Activated naive CD4-positive, alpha-beta T cell treated with anti-CD3 and anti-CD28 coated beads, Interleukin-2, amount 50 U/mL, for 24 hours (primary cell): ENCODE measurements around the gene ERC1.

Source experiments
- H3K27ac Mint-ChIP-seq: one replicate; pipeline ENCODE4 v1.8.0; 2021; ENCODE audit warnings: mild to moderate bottlenecking, mixed read lengths
- H3K27me3 Mint-ChIP-seq: one replicate; pipeline ENCODE4 v1.8.0; 2021; ENCODE audit warnings: mixed read lengths
- H3K36me3 Mint-ChIP-seq: one replicate; pipeline ENCODE4 v1.8.0; 2021; ENCODE audit warnings: mixed read lengths
- H3K4me1 Mint-ChIP-seq: one replicate; pipeline ENCODE4 v1.8.0; 2021; ENCODE audit warnings: mixed read lengths
- H3K4me3 Mint-ChIP-seq: one replicate; pipeline ENCODE4 v1.8.0; 2021; ENCODE audit warnings: mild to moderate bottlenecking, mixed read lengths
- H3K9me3 Mint-ChIP-seq: one replicate; pipeline ENCODE4 v1.8.0; 2021; ENCODE audit warnings: mixed read lengths

ERC1 gene

GRCh38 chr12:1398673-1399072 lies 407.6 kb downstream of the ERC1 start:
- H3K27me3 Mint-ChIP-seq = no peaks in the 10 kb centered on the region
- no peak overlapping the region for H3K27ac Mint-ChIP-seq
- no peak overlapping the region for H3K4me3 Mint-ChIP-seq
- peaks cover 10% of the 10 kb centered on the region for H3K36me3 Mint-ChIP-seq
- no peaks in the 10 kb centered on the region for H3K9me3 Mint-ChIP-seq
- no peaks in the 10 kb centered on the region for H3K4me1 Mint-ChIP-seq

- Mint-ChIP-seq H3K9me3 (no peaks in the 10 kb centered on the region), H3K4me3 (no peak overlapping the region), H3K27me3 (no peaks in the 10 kb centered on the region), H3K27ac (no peak overlapping the region), H3K4me1 (no peaks in the 10 kb centered on the region), H3K36me3 (peaks cover 8% of the 10 kb centered on the region)
Measured at GRCh38 chr12:1401891-1402290, 410.9 kb downstream of the ERC1 start.

GRCh38 chr12:1403417-1403816 lies 412.4 kb downstream of the ERC1 start:
- H3K4me3 Mint-ChIP-seq = no peak overlapping the region
- no peaks in the 10 kb centered on the region for H3K27me3 Mint-ChIP-seq
- peaks cover 8% of the 10 kb centered on the region for H3K36me3 Mint-ChIP-seq
- H3K4me1 Mint-ChIP-seq = no peaks in the 10 kb centered on the region
- H3K27ac Mint-ChIP-seq = no peak overlapping the region
- no peaks in the 10 kb centered on the region for H3K9me3 Mint-ChIP-seq

DNA sequence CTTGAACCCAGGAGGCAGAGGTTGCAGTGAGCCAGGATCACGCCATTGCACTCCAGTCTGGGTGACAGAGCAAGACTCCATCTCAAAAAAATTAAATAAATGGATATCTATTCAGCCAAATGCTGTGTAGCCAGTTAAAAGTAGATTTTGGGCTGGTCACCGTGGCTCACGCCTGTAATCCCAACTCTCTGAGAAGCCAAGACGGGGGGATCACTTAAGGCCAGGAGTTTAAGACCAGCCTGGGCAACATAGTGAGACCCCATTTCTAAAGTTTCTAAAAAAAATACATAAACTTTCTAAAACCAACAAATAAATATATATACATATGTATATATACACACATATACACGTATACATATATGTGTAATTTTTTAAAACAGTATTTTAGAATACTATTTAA lies 414.6 kb downstream of the ERC1 start:
- no peaks in the 10 kb centered on the region for H3K27me3 Mint-ChIP-seq
- no peak overlapping the region for H3K27ac Mint-ChIP-seq
- no peak overlapping the region for H3K4me3 Mint-ChIP-seq
- no peaks in the 10 kb centered on the region for H3K9me3 Mint-ChIP-seq
- peaks cover 18% of the 10 kb centered on the region for H3K36me3 Mint-ChIP-seq
- H3K4me1 Mint-ChIP-seq = no peaks in the 10 kb centered on the region

DNA sequence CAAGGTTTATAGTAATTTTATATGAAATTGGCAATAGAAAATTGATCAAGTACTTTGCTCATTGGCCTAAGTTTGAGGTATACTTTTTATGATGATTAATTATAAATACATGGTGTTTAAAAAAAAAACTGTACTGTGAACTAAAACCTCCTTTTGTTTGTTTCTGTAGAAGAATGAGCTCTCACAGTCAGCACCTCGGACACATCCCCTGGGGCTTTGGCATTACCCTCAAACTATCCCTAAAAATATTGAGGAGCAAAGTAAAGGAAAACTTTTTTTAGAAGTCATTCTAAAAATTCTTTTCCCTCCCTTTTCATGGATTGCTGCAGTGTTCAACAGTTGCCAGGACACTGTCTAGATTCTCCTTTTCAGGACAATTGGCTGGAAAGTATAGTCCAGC lies 419.8 kb downstream of the ERC1 start:
- H3K4me3 Mint-ChIP-seq = no peak overlapping the region
- no peak overlapping the region for H3K27ac Mint-ChIP-seq
- no peaks in the 10 kb centered on the region for H3K9me3 Mint-ChIP-seq
- peaks cover 30% of the 10 kb centered on the region for H3K36me3 Mint-ChIP-seq
- H3K27me3 Mint-ChIP-seq = no peaks in the 10 kb centered on the region
- H3K4me1 Mint-ChIP-seq = no peaks in the 10 kb centered on the region

- Mint-ChIP-seq H3K36me3 (peaks cover 44% of the 10 kb centered on the region), H3K9me3 (no peaks in the 10 kb centered on the region), H3K4me1 (no peaks in the 10 kb centered on the region), H3K27ac (no peak overlapping the region), H3K27me3 (no peaks in the 10 kb centered on the region), H3K4me3 (no peak overlapping the region)
Measured at GRCh38 chr12:1413930-1414329, 422.9 kb downstream of the ERC1 start.

GRCh38 chr12:1418144-1418543 lies 427.1 kb downstream of the ERC1 start:
- no peaks in the 10 kb centered on the region for H3K9me3 Mint-ChIP-seq
- peaks cover 49% of the 10 kb centered on the region for H3K36me3 Mint-ChIP-seq
- no peaks in the 10 kb centered on the region for H3K27me3 Mint-ChIP-seq
- no peak overlapping the region for H3K4me3 Mint-ChIP-seq
- H3K4me1 Mint-ChIP-seq = no peaks in the 10 kb centered on the region
- no peak overlapping the region for H3K27ac Mint-ChIP-seq

GRCh38 chr12:1419849-1420371 lies 428.9 kb downstream of the ERC1 start:
- Mint-ChIP-seq H3K4me3 (no peak overlapping the region), H3K27ac (no peak overlapping the region), H3K4me1 (no peaks in the 10 kb centered on the region), H3K9me3 (no peaks in the 10 kb centered on the region), H3K27me3 (no peaks in the 10 kb centered on the region), H3K36me3 (peaks cover 44% of the 10 kb centered on the region)

- H3K27ac Mint-ChIP-seq = no peak overlapping the region
- no peaks in the 10 kb centered on the region for H3K4me1 Mint-ChIP-seq
- no peak overlapping the region for H3K4me3 Mint-ChIP-seq
- peaks cover 35% of the 10 kb centered on the region for H3K36me3 Mint-ChIP-seq
- H3K27me3 Mint-ChIP-seq = no peaks in the 10 kb centered on the region
- no peaks in the 10 kb centered on the region for H3K9me3 Mint-ChIP-seq
Measured at GRCh38 chr12:1421091-1421846, 430.2 kb downstream of the ERC1 start.

DNA sequence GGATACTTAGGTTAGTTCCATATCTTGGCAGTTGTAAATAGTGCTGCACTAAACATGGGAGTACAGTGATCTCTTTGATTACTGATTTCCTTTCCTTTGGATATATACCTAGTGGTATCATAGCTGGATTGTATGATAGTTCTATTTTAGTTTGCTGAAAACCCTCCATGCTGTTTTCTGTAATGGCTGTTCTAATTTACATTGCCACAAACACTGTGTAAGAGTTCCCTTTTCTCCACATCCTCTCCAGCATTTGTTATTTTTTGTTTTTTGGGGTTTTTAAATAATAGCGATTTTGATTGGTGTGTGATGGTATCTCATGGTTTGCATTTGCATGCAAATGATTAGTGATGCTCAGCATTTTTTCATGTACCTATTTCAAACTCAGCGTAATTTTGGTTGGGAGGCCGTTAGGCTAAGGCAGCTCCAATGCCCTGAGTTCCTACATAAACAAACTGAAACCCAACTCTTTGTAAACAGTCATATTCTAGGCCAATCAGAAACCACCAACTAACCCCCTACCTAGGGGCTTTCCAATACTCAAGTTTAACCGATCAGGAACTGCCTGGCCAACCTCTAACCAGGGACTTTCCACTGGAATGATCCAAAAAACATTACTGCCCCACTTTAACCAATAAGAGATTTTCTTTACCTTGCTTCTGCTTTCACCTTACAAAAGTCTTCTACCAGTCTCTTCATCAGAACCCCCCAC lies 431.7 kb downstream of the ERC1 start:
- no peak overlapping the region for H3K27ac Mint-ChIP-seq
- H3K36me3 Mint-ChIP-seq = peaks cover 31% of the 10 kb centered on the region
- H3K27me3 Mint-ChIP-seq = no peaks in the 10 kb centered on the region
- H3K9me3 Mint-ChIP-seq = no peaks in the 10 kb centered on the region
- H3K4me3 Mint-ChIP-seq = no peak overlapping the region
- H3K4me1 Mint-ChIP-seq = no peaks in the 10 kb centered on the region

- H3K27me3 Mint-ChIP-seq = no peaks in the 10 kb centered on the region
- no peak overlapping the region for H3K4me3 Mint-ChIP-seq
- H3K27ac Mint-ChIP-seq = no peak overlapping the region
- no peaks in the 10 kb centered on the region for H3K4me1 Mint-ChIP-seq
- peaks cover 14% of the 10 kb centered on the region for H3K36me3 Mint-ChIP-seq
- no peaks in the 10 kb centered on the region for H3K9me3 Mint-ChIP-seq
Measured at GRCh38 chr12:1424674-1425395, 433.8 kb downstream of the ERC1 start.

DNA sequence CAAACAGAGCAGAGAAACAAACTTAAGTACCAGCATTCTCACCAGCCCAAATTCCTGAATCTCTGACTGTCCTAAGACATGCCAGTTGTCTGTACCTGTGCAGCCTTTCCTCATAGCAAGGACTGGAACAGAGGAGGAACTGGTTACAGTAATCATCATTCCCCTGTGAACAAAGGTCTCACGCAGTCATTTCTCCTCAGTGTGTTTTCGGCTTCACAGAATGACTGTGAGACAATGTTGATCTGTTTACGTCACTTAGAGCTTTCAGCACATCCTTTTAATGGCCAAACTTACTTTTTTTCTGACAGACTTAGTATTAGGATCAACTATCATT lies 434.3 kb downstream of the ERC1 start:
- H3K27me3 Mint-ChIP-seq = no peaks in the 10 kb centered on the region
- no peak overlapping the region for H3K4me3 Mint-ChIP-seq
- peaks cover 14% of the 10 kb centered on the region for H3K36me3 Mint-ChIP-seq
- no peaks in the 10 kb centered on the region for H3K4me1 Mint-ChIP-seq
- no peak overlapping the region for H3K27ac Mint-ChIP-seq
- H3K9me3 Mint-ChIP-seq = no peaks in the 10 kb centered on the region

GRCh38 chr12:1428671-1429070 lies 437.6 kb downstream of the ERC1 start:
- H3K4me1 Mint-ChIP-seq = no peaks in the 10 kb centered on the region
- no peaks in the 10 kb centered on the region for H3K27me3 Mint-ChIP-seq
- peaks cover 1% of the 10 kb centered on the region for H3K36me3 Mint-ChIP-seq
- no peaks in the 10 kb centered on the region for H3K9me3 Mint-ChIP-seq
- H3K27ac Mint-ChIP-seq = no peak overlapping the region
- H3K4me3 Mint-ChIP-seq = no peak overlapping the region

DNA sequence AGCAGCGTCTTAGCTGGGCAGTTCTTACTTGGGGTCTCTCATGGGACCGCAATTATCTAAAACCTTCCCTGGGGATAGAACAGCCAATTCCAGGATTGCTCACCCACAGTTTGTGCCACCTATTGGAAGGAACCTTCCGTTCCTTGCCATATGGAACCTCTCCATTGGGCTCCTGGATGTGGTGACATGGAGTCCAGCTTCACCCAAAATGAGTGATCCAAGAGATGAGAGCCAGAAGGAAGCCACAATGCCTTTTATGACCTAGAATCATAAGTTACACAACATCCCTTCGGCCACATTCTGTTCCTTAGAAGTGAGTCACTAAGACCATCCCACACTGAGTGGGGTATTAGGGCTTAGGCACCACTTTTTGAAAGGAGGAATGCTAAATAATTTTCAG lies 439.0 kb downstream of the ERC1 start:
- no peak overlapping the region for H3K27ac Mint-ChIP-seq
- H3K4me1 Mint-ChIP-seq = no peaks in the 10 kb centered on the region
- no peaks in the 10 kb centered on the region for H3K9me3 Mint-ChIP-seq
- no peak overlapping the region for H3K4me3 Mint-ChIP-seq
- H3K27me3 Mint-ChIP-seq = no peaks in the 10 kb centered on the region
- peaks cover 1% of the 10 kb centered on the region for H3K36me3 Mint-ChIP-seq

DNA sequence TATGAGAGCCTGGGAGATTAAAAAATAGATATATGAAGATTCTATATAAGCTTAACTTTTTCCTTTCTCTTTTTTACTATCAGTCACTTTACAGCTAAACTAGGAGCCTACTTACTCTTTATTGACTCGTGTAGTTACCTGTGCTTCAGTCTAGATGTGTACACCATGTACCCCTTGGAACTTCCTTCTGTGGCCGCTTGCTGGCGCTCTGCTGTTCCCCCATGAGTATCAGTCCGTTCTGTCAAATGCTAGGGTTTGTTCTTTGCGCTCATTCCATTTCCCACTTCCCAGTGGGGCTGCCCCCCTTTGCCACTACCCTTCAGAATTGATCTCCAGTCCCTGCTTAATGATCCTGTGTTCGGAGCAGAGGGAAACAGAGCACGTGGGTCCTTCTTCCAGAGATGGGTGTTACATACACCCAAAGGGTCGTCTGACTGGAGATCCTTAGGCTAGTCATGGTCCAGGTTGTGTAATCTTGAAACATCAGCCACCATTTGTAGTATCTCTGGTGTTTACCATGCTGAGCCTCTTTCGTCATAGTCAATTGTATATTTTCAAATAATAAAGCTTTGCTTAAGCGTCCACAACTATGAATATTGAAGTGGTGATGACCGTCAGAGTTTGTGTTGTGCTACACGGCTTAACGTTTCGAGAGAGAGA lies 443.4 kb downstream of the ERC1 start:
- Mint-ChIP-seq H3K4me1 (no peaks in the 10 kb centered on the region), H3K4me3 (no peak overlapping the region), H3K27ac (no peak overlapping the region), H3K36me3 (no peaks in the 10 kb centered on the region), H3K9me3 (no peaks in the 10 kb centered on the region), H3K27me3 (no peaks in the 10 kb centered on the region)
